ENCODE data around the gene GLP1R.
"Not testable (repeated sequence)": the region's sequence is repeated elsewhere in the genome, so short reads cannot be mapped to it uniquely, and the experiment has no call there.

Gene GLP1R

DNA sequence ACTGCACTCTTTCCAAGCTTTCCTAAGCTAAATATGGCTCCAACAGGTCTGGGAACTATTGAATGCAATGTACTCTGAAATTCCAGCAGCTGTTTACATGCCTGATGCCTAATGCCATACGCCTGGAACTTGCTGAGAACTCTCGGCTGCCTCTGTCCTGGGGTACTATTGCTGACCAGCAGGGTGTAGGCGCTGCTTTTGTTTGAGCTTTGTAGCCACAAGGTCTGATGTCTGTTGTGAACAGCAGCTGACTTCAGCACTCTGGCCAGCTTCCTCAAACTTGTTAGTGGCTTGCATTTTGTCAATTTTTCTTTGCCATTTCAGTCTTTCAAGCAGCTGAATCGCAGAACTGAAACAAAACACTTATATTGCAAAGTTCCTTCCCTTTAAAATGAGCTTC is 39.8 kb downstream of the GLP1R start:
- no peak for DNase-seq

DNA sequence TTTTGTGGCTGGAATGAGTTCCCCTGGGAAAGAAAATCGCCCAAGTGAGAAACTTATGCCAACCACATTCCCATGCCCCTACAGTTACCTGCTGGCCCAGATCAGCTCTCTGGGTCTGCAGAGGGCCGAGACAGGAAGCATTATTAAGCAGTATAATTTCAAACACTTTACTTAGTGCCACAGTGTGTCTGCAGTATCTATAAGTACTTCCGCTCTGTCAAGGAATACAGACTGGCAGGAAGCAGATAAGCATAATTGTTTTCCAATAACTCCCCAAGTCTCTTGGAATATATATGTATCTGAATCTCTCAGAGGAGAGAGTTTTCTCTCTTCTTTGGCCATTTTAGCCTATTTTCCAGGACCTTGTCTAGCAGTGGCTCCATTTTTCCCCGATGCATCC is 41.5 kb downstream of the GLP1R start:
- DNase-seq: no peak

DNA sequence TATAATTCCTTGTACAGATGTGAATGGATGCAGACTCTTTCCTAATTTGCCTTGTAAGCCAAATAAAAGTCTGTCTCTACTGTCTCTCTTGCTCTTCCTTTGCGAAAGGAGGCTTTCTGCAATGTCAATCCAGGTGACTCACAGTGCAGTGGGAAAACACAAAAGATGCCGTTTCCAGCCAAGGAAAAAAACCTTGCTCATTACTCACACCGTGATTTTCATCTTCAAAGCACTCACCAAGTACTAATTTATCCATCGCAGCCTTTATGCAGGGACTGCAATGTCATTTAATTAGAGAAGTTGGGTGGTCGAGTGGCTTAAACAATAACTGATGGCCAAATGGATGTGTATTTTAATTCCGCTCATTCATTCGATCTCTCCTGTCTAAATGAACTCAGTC is 42.6 kb downstream of the GLP1R start:
- DNase-seq: no peak

DNA sequence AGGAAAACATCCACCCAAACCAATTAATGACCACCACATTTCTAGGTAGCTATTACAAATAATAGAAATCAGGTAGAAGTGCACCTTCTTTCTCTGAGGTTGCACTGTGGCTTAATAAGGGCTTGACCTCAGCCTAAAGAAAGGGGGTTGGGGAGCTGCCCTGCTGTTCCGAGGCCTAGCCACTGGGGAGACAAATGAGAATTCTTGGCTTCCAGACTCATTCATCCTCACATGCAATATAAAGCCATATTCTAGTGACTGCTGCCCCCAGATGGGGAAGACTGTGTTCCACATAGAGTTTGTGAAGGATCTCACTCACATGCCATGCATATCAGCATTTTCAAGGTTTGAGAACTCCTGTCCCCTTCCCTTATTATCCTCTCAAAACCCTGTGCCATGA is 43.5 kb downstream of the GLP1R start:
- no peak for DNase-seq

DNA sequence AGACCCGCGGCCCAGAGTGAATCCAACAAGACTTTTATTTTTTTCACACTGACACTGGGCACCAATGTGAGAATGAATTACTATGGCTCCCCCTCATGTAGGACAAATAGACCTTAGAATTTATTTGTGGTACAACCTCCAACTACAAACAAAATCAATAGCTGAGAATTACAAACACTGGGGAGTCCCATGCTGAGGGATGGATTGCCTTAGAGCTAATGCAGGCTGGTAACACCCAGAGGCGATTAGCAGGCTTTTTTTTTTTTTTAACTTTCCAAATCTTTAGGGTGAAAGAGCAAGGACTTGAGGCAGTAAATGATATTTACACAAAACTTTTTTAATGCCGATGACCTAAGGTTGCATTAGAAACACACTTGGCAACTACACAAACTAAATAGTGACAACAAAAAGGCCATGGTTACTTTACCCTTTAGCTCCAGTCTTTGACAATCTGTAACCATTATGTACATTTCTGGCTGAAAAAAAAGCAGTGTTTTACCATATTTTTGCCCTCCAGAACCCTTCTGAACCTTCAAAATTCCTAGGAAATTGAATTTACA is 44.6 kb downstream of the GLP1R start:
- no peak for DNase-seq

DNA sequence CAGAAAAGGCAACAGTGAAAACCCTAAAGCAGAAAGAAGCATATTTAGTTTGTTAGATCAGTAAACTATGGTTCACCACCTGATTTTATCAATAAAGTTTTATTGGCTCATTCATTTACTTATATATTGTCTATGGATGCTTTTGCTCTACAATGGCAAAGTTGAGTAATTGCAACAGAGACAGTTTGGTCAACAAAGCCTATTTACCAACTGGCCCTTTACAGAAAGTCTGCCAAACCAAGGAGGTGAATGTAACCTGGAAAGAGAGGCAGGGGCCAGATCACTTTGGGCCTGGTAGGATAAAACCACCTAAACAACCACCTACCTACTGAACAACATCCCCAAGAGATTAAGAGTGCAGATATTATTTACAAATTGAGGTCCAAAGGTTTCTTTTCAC is 47.0 kb downstream of the GLP1R start:
- DNase-seq: no peak

DNA sequence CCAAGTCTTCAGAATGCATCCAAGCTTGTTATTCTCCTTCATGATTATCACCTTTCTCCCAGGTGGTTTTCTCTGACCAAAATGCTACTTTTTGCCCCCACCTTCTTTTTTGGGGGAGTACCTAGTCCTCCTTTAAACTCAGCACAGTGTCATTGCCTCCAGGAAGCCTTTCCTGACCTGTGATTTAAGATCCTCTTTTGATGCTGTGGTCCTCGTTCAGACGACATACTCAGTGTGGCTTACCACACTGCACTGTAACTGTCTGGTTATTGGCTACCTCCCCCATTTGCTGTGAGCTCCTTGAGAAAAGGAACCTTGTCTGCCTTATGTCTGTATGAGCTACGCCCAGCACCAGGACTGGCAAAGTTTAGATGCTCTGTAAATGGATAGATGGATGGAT is 51.8 kb downstream of the GLP1R start:
- no peak for DNase-seq

DNA sequence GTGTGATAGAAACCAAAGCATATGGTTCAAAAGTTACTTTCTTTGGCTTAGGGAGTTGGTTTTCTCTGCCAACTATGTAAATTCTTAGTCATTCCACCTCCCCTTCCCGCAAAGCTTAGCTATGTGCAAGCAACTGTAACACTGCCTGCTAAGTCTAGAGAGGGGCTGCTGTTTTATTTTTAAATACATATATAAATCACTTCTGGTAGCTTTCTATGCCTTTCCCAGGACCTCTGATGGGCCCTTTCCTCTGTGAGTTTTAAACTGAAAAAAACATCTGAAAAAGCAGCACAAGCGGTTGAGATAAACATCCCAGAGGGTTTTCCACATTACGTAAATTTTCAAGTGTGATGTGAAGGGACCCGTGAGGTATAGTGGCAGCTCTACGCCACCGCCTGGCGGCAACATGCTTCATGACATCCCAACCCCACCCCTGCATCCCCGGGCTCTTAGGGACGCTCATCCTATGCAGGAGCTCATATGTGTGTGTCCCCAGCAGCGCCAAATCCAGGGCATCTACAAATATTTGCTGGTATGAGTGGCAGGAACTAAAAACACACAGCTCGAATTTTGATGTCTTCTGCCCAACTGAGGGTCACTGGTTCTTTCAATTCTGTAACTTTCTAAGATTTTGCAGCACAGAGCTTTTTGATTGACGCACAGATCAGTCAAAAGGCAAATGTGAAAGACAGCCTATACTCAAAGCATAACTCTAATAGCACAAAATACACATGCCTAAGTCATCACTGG is 53.7 kb downstream of the GLP1R start:
- no peak for DNase-seq

DNA sequence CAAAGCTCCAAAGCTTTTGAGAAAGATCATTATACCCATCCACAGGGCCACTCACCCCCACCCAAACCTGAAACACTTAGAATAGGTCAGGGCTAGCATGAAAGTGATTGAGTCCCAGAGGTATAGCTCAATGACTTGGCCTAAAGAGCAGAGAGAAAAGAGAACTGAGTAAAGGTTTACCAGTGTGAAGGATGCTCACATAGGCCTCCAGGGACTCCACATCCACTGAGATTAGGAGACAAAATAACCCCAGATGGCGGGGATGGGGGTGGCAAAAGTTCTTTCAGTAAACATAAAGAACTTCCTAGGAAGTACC is 54.2 kb downstream of the GLP1R start:
- DNase-seq: no peak

DNA sequence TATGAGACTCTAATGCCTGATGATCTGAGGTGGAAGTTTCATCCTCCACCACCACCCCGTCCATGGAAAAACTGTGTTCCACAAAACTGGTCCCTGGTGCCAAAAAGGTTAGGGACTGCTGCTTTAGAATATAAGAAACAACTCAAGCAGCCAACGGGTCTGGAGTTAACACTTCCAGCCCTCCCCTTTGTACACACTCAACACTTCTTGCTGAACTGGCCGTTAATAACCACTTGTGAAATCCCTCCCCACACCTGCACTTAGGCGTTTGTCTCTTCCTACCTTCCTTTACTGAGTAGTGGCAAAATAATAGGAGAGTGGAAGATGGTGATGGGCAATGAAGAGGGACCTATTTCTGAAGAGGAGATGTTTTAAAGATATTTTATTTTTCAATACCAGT is 55.9 kb downstream of the GLP1R start:
- no peak for DNase-seq

DNA sequence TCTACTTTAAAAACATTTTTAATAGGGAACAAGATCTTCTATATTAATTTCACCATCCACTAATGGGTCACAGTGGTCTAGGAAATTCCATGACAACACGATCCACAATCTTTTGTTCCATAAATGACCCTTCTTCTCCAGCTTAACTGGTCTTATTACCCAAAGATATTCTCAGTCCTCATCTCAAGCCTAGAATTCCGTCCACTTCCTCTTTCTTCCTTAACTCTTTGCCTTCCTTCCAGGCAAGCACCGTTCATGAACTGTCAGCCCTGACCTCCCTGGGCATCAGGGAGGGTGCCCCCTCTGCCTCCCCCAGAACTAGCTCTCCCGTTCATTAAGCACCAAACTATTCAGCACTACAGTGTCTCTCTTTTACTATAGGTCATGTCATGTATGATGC is 58.5 kb downstream of the GLP1R start:
- no peak for DNase-seq

DNA sequence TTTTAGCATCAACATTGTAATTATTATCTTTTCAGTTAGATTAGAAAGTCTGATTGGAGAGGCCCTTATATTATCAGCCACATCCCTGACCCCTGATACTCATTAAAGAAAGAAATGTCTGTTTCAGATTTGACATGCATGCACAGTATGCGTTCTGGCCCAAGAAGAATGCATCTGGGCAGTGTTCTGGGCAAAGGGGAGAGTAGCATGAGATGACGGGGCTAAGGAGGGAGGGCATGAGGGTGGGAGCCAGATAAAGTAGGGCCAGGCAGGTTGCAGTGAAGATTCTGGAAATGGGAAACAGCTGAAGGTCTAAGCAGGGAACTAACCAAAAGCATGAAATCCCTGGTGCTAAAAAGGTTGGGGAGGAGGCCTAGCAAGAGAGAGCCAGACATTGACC is 59.1 kb downstream of the GLP1R start:
- no peak for DNase-seq

DNA sequence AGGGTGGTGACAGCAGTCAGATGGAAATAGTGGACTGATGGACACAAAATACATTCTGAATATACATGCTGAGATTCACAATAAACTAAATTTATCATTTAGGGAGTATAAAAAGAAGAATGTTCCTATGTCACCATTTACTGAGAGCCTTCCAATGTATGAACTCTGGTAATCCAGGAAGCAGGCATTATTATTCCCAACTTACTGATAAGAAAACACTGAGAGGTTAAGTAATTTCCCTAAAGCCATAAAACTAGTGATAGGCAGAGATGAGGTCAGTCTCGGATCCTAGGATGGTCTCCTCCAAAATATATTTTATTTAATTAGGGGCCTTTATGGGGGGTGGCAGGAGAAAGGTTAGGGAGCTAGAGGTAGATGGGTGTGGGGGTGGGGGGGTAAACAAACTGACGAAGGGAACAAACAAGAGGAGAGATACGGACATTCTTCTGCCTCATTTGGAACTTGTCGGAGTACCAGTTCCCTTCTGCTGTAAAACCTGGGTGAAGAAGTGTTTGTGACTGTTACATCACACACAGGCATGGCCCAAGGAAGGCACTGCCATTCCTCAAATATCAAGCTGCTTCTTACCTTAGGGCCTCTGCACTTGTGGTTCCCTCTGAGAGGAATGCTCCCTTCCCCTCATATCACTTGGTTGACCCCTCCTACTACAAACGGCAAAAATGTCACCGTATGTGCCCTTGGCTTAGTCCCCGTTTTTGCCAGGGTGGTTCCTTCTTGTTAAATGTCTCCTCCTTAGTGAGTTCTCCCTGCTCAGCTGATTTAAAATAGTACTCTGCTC is 59.7 kb downstream of the GLP1R start:
- DNase-seq: no peak

DNA sequence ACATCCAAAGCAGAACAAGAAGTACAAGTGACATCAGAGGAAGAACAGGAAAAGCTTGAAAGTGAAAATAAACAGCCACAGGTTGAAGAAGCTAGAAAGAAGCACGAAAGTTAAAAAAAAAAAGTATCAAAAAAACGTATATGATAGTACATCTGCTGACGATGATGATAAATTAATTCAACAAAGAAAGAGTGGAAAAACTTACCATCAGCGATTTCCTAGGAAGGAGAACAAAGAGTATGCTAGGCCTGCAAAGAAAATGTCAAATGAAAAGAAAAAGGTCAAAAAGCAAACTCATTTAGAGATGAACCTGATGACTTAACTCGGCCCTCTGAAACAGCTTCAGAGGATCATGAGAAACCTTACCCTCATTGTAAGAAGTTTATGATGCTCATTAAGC is 62.7 kb downstream of the GLP1R start:
- no peak for DNase-seq

DNA sequence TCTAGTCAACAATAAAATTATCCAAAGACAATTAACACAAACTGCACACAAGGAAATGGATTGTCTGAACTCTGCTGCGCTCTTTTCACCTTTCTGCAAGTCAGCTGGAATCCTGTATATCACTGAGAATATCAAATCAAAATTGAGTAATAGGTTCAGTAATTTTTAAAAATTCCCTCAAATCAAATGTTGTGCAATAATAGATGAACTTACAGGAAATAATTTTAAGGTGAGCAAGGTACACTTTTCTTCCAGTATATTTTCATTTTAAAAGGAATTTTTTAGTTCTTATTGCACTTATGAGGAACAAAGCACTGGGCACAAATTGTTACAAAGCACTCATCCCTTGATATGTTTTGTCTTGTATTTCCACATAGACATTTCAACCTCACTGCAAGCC is 65.2 kb downstream of the GLP1R start:
- no peak for DNase-seq

DNA sequence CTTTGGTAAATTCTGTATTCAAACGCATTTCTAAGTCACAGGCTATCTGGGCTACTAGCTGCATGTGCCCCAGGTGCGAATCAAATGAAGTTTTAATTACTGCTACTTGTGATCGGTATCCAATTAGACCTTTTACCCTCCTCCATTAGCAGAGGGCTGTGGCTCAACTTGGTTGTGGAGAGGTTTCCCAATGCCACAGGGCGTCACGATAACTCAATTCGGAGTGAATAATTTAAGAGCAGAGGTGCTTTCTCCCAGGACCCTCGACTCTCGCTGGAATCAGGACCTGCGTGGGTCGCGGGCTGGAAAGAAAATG is 65.8 kb downstream of the GLP1R start:
- DNase-seq: no peak

DNA sequence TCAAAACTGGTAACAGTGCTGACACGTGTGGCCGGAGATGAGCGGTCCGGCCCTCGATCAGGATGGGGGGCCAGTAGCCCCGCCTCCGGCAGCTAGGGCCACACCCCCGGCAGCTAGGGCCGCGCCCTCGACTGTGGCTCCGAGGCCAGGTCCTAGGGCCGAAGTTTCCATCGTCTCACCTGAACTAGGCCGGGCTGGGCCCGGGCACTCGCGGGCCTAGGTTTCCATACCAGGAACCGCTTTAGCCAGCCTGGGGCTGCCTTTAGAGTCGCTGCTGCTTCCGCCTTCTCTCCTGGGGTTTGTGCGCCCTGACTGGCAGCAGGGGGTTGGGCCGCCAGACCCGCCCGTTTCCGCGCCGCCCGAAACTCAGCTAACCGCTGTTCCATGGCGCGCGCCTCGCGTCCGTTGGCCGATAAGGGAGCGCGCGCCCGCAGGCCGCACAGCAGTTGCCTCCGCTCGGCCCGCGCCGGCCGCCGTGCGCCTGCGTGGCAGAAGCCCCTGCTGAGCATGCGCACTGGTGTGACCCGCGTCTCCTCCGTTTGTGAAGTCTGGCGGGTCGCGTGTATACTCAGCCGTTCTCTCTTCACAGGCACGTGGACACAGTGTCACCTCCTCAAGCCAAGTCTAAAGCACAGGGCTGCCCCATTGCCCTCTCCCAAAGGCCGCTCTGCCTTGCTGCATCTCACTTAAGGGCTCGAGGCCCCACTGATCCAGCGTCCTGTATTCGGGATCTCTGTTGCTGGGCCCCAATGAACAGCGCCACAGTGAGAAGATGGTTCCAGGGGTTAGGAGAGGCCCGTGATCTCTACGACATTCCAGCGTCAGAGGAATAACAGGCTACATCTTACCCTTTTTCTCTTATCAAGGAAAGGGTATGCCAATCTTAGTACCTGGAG is 66.4 kb downstream of the GLP1R start, which contains the start of gene SAYSD1:
TSS of gene SAYSD1 (minus strand) at position 483 of the 896 bp plus-strand sequence. CDS start at position 386, 97 bp downstream.
- peak; percentile 91 for DNase-seq

DNA sequence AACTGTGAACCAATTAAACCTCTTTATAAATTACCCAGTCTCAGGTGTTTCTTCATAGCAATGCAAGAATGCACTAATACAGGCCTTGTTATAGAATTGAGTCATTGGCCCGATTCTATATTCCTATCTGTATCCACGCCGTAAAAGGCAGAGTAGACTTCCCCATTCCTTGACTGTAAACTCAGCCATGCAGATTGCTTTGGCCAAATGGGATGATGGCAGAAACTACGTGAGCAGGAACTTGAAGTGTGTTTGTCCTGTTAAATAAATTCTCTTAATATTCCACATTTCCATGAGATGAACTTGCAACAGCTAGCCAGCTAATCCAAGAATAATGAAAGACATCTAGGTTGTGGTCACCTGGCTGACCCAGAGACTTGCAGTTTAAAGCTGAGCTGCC is 70.3 kb downstream of the GLP1R start:
- DNase-seq: no peak

DNA sequence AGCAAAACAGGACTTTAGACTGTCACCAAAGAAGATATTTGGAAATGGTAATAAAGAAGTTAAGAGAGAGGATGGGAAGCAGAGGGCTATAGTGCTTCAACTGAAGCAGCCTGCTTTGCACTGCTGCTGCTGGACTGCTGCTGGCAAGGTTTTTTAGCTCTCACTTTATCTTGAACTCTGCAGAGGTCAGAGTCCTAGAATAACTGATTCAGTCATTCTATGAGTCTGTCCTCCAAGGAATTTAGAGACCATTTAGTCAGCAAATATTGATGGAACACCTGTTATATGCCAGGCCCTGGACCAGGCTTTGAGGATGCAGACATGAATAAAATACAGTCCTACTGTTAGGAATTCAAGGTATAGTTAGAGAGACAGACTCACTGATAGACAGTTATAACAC is 75.5 kb downstream of the GLP1R start:
- no peak for DNase-seq

DNA sequence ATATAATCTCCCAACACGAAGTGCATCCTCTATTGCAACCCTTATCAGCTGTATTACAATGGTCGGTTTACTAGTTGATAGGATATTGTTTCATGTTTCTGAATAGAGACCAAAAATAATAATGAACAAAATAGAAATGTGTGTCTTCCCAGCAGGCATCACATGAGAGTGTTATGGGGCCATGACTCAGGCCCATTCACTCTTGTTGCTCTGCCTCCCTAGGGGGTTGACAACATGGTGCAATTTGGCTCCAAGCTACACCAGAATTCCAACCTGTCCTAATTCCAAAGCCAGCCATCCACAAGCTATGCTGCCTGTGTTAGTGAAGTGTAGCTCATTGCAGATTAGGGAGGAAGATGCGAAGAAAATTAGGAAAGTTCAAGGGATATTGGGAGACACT is 79.5 kb downstream of the GLP1R start:
- no peak for DNase-seq

DNA sequence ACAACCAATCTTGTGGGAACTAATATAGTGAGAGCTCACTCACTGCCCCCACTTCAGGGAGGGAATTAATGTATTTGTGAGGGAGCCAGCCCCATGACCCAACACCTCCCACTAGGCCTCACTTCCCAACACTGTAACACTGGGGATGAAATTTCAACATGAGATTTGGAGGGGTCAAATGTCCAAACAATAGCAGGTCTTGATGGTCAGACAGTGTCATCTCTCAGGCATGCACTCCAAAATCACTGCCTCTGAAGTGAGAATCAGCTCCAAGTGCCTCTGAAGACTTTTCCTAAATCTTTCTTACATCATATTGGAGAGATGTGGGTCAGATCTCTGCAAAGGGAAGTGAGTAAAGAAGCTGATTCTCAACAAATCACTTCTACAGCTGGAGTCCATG is 80.3 kb downstream of the GLP1R start:
- DNase-seq: no peak

DNA sequence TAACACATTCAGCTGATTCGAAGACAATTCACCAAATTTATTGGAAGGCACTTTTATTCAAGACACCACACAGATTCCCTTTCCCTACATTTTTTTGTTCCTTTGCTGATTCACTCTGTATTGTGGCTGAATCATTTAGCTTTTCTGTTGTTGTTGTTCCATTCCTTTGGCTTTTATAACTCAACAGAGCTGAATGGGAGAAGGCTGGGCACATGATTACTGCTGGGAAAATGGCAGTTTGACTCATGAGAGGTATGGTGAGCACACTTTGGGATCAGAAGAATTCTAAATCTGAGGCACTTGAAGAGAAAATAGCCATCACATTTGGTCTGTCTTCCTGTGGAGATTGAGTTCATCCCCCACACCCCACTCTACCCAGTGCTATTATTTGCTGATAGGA is 82.1 kb downstream of the GLP1R start:
- no peak for DNase-seq

DNA sequence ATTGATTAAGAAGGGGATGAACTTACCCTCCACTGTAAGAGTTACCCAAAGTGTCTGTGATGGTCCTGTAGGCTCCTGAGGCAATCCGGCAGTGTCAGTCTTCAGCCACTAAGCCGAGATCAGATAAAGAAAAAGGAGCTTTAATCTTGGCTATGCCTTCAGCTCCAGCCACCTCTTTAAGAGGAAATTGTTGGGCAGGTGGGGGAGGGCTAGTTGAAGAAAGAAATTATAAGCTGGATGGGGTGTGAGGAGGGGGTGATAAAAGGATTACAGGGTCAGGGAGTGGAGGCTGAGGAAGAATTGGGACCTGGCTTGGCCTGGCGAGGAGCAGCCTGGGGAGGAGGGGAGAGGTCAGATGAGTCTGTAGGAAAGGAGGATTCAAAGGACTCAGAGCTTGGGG is 86.2 kb downstream of the GLP1R start:
- not testable (repeated sequence) for DNase-seq

DNA sequence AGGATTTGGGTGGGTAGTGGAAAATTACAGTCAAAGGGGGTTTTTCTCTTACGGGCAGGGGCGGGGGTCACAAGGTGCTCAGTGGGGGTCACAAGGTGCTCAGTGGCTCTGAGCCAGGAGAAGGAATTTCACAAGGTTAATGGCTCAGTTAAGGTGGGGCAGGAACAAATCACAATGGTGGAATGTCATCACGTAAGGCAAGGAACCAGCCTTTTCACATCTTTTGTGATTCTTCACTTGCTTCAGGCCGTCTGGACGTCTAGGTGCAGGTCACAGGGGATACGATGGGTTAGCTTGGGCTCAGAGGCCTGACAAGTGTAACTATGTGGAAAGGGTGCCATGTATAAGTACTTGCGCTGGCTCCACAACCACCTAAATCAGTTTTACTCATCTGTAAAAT is 87.6 kb downstream of the GLP1R start:
- not testable (repeated sequence) for DNase-seq

All from stimulated activated naive CD4-positive, alpha-beta T cell treated with Interleukin-2 at 50 U/mL for 16 hours (primary cell).